WTC11 (cell line): ENCODE data around the gene MTA1. TPM values are rescaled to one million over a fixed set of nuclear protein-coding genes. Genes with fewer than 3 reads are reported as not detected.

Experiments used
- ATAC-seq: fragments of 200-7000 bp; cut with Tn5 transposase; 2 replicates; pipeline ENCODE4 v1.10.0; 2021; ENCODE audit warnings: mild to moderate bottlenecking, moderate library complexity
- CTCF ChIA-PET: fragments of 300-600 bp; sonication (Branson Sonifier 250); formaldehyde crosslinking; loops from one replicate; lab custom pipeline; 2021; ENCODE audit warnings: antibody characterized with exemption; lab: Charles Lee
- POLR2A ChIA-PET: fragments of 350-600 bp; sonication (Branson Sonifier 250); formaldehyde crosslinking; loops from one replicate; lab custom pipeline; 2021; ENCODE audit warnings: antibody characterized with exemption; lab: Charles Lee
- DNase-seq: peaks from one replicate; pipeline ENCODE4 v3.0.0; 2021; ENCODE audit warnings: low spot score
- H3K27ac Mint-ChIP-seq: 2 replicates; pipeline ENCODE4 v1.8.0; 2021; ENCODE audit warnings: mixed read lengths
- H3K27me3 Mint-ChIP-seq: 2 replicates; pipeline ENCODE4 v1.8.0; 2021; ENCODE audit warnings: low read depth, mild to moderate bottlenecking, moderate library complexity, mixed read lengths
- H3K36me3 Mint-ChIP-seq: 2 replicates; pipeline ENCODE4 v1.8.0; 2021; ENCODE audit warnings: mixed read lengths
- H3K4me1 Mint-ChIP-seq: 2 replicates; pipeline ENCODE4 v1.8.0; 2022; ENCODE audit warnings: mixed read lengths
- H3K4me3 Mint-ChIP-seq: 2 replicates; pipeline ENCODE4 v1.8.0; 2021; ENCODE audit warnings: mild to moderate bottlenecking, moderate library complexity, mixed read lengths
- H3K9me3 Mint-ChIP-seq: 2 replicates; pipeline ENCODE4 v1.8.0; 2021; ENCODE audit warnings: mixed read lengths
- CDX4 ChIP-seq: fragments of 250-450 bp; sonication (Bioruptor Pico); IDR thresholded peaks from 2 replicates; pipeline ENCODE4 v1.9.0; 2021; ENCODE audit warnings: moderate library complexity, mild to moderate bottlenecking, inconsistent platforms, borderline replicate concordance
- CREB1 ChIP-seq: sonication (generic); formaldehyde crosslinking; IDR thresholded peaks from 2 replicates; pipeline ENCODE4 v1.8.0; 2023; ENCODE audit warnings: mild to moderate bottlenecking, missing genetic modification reagents
- ELF4 ChIP-seq: sonication (generic); formaldehyde crosslinking; IDR thresholded peaks from 2 replicates; pipeline ENCODE4 v1.8.1; 2022; ENCODE audit warnings: low read depth, mild to moderate bottlenecking, moderate library complexity, missing genetic modification reagents
- ERG ChIP-seq: fragments of 250-450 bp; sonication (Bioruptor Pico); IDR thresholded peaks from 2 replicates; pipeline ENCODE4 v1.8.0; 2021; ENCODE audit warnings: mild to moderate bottlenecking
- FOXK1 ChIP-seq: sonication (generic); formaldehyde crosslinking; IDR thresholded peaks from 2 replicates; pipeline ENCODE4 v1.8.0; 2022; ENCODE audit warnings: mild to moderate bottlenecking, moderate library complexity, missing genetic modification reagents
- KAT7 ChIP-seq: sonication (generic); formaldehyde crosslinking; IDR thresholded peaks from 2 replicates; pipeline ENCODE4 v1.8.1; 2023; ENCODE audit warnings: missing genetic modification reagents, mild to moderate bottlenecking, borderline replicate concordance
- NFYB ChIP-seq: sonication (generic); formaldehyde crosslinking; conservative IDR thresholded peaks from 2 replicates; pipeline ENCODE4 v1.8.0; 2022; ENCODE audit warnings: low read depth, missing genetic modification reagents
- RELA ChIP-seq: sonication (generic); formaldehyde crosslinking; IDR thresholded peaks from 2 replicates; pipeline ENCODE4 v1.8.1; 2022; ENCODE audit warnings: missing genetic modification reagents, mild to moderate bottlenecking, borderline replicate concordance
- SMAD3 ChIP-seq: sonication (generic); formaldehyde crosslinking; IDR thresholded peaks from 2 replicates; pipeline ENCODE4 v1.8.0; 2022; ENCODE audit warnings: missing genetic modification reagents, mild to moderate bottlenecking, borderline replicate concordance
- SMAD4 ChIP-seq: sonication (generic); formaldehyde crosslinking; IDR thresholded peaks from 2 replicates; pipeline ENCODE4 v1.8.0; 2022; ENCODE audit warnings: mild to moderate bottlenecking, missing genetic modification reagents
- SP1 ChIP-seq: sonication (generic); formaldehyde crosslinking; conservative IDR thresholded peaks from 2 replicates; pipeline ENCODE4 v1.8.1; 2022; ENCODE audit warnings: missing genetic modification reagents
- TCF7 ChIP-seq: sonication (generic); formaldehyde crosslinking; IDR thresholded peaks from 2 replicates; pipeline ENCODE4 v1.8.0; 2022; ENCODE audit warnings: mild to moderate bottlenecking, low read depth, missing genetic modification reagents, moderate library complexity
- ZBTB21 ChIP-seq: sonication (generic); formaldehyde crosslinking; IDR thresholded peaks from 2 replicates; pipeline ENCODE4 v1.8.1; 2023; ENCODE audit warnings: mild to moderate bottlenecking, missing genetic modification reagents, borderline replicate concordance
- ZNF121 ChIP-seq: sonication (generic); formaldehyde crosslinking; IDR thresholded peaks from 2 replicates; pipeline ENCODE4 v1.8.0; 2023; ENCODE audit warnings: missing genetic modification reagents
- ZNF232 ChIP-seq: sonication (generic); formaldehyde crosslinking; IDR thresholded peaks from 2 replicates; pipeline ENCODE4 v1.8.0; 2022; ENCODE audit warnings: mild to moderate bottlenecking, missing genetic modification reagents
- ZNF416 ChIP-seq: fragments of 250-450 bp; sonication (Bioruptor Pico); IDR thresholded peaks from 2 replicates; pipeline ENCODE4 v1.9.0; 2021; ENCODE audit warnings: mild to moderate bottlenecking, inconsistent platforms
- ZNF425 ChIP-seq: fragments of 250-450 bp; sonication (Bioruptor Pico); conservative IDR thresholded peaks from 2 replicates; pipeline ENCODE4 v1.9.0; 2021; ENCODE audit warnings: mild to moderate bottlenecking
- total RNA-seq: library from RNA; stranded (reverse); gene quantifications from 3 replicates; pipeline ENCODE4 v1.2.3, GENCODE V29; 2021
- TF ChIP-seq, protein P1 (sequence below): sonication (generic); formaldehyde crosslinking; IDR thresholded peaks from 2 replicates; pipeline ENCODE4 v1.8.0; 2022; ENCODE audit warnings: mild to moderate bottlenecking, missing genetic modification reagents
- TF ChIP-seq, protein P2 (sequence below): sonication (generic); formaldehyde crosslinking; IDR thresholded peaks from 2 replicates; pipeline ENCODE4 v1.8.0; 2022; ENCODE audit warnings: missing genetic modification reagents

MTA1 gene
- total RNA-seq, 1 experiment from 2014 or later: 279 TPM

DNA sequence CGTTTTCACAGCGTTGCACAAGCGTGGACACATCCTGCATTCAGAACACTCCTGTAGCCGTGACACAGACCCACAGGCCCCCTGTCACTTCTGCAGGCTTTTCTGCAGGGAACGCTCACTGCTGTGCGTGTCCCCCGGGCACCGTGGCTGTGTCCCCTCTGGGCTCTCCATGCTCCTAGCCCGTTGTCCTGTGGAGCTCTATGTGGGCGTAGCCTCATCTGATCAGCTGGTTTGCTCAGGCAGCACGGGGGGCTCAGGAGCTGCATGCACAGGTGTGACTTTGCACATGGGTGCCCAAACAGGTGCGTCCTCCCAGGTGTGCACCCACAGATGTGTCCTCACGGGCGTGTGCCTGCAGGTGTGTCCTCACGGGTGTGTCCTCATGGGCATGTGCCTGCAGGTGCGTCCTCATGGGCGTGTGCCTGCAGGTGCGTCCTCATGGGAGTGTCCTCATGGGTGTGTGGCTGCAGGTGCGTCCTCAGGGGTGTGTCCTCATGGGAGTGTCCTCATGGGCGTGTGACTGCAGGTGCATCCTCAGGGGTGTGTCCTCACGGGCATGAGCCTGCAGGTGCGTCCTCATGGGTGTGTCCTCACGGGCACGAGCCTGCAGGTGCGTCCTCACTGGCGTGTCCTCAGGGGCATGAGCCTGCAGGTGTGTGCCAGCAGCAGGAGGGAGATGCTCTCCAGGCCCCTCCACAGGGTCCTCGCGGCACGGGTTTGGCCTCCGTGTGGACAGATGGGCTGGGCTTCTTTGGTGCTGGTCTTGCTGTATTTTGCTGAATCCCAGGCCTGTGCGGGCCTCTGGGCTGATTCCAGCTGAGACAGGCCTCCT is 17.5 kb downstream of the MTA1 start:
- no peaks in the 10 kb centered on the region for H3K9me3 Mint-ChIP-seq
- ATAC-seq: no peak
- H3K36me3 Mint-ChIP-seq: peaks cover 7% of the 10 kb centered on the region
- ChIA-PET CTCF (interaction anchor here (1.0 to 1.4 kb wide), 2 partner anchors 11 to 66 kb away, joined by 3 to 6 read pairs; no protein-coding TSS in a partner anchor), POLR2A (no interaction called here)
- no peak overlapping the region for H3K4me3 Mint-ChIP-seq
- TF ChIP-seq RELA: no peak
- TF ChIP-seq SMAD4: no peak
- no peak for TF ChIP-seq CDX4
- no peak for TF ChIP-seq ELF4 (CRISPR knock-in tag)
- TF ChIP-seq NFYB (CRISPR knock-in tag): no peak
- TF ChIP-seq, protein P1, sequence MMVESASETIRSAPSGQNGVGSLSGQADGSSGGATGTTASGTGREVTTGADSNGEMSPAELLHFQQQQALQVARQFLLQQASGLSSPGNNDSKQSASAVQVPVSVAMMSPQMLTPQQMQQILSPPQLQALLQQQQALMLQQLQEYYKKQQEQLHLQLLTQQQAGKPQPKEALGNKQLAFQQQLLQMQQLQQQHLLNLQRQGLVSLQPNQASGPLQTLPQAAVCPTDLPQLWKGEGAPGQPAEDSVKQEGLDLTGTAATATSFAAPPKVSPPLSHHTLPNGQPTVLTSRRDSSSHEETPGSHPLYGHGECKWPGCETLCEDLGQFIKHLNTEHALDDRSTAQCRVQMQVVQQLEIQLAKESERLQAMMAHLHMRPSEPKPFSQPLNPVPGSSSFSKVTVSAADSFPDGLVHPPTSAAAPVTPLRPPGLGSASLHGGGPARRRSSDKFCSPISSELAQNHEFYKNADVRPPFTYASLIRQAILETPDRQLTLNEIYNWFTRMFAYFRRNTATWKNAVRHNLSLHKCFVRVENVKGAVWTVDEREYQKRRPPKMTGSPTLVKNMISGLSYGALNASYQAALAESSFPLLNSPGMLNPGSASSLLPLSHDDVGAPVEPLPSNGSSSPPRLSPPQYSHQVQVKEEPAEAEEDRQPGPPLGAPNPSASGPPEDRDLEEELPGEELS (CRISPR knock-in tag): no peak
- no peak for TF ChIP-seq KAT7 (CRISPR knock-in tag)
- TF ChIP-seq TCF7 (CRISPR knock-in tag): no peak
- no peak for TF ChIP-seq ZNF416 (CRISPR knock-in tag)
- TF ChIP-seq SP1 (CRISPR knock-in tag): no peak
- TF ChIP-seq ERG (CRISPR knock-in tag): no peak
- TF ChIP-seq SMAD3 (CRISPR knock-in tag): no peak
- no peak for TF ChIP-seq CREB1 (CRISPR knock-in tag)
- no peak for TF ChIP-seq ZBTB21
- TF ChIP-seq FOXK1 (CRISPR knock-in tag): no peak
- no peak for TF ChIP-seq ZNF121 (CRISPR knock-in tag)
- TF ChIP-seq ZNF232 (CRISPR knock-in tag): no peak
- TF ChIP-seq, protein P2, sequence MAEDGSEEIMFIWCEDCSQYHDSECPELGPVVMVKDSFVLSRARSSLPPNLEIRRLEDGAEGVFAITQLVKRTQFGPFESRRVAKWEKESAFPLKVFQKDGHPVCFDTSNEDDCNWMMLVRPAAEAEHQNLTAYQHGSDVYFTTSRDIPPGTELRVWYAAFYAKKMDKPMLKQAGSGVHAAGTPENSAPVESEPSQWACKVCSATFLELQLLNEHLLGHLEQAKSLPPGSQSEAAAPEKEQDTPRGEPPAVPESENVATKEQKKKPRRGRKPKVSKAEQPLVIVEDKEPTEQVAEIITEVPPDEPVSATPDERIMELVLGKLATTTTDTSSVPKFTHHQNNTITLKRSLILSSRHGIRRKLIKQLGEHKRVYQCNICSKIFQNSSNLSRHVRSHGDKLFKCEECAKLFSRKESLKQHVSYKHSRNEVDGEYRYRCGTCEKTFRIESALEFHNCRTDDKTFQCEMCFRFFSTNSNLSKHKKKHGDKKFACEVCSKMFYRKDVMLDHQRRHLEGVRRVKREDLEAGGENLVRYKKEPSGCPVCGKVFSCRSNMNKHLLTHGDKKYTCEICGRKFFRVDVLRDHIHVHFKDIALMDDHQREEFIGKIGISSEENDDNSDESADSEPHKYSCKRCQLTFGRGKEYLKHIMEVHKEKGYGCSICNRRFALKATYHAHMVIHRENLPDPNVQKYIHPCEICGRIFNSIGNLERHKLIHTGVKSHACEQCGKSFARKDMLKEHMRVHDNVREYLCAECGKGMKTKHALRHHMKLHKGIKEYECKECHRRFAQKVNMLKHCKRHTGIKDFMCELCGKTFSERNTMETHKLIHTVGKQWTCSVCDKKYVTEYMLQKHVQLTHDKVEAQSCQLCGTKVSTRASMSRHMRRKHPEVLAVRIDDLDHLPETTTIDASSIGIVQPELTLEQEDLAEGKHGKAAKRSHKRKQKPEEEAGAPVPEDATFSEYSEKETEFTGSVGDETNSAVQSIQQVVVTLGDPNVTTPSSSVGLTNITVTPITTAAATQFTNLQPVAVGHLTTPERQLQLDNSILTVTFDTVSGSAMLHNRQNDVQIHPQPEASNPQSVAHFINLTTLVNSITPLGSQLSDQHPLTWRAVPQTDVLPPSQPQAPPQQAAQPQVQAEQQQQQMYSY (CRISPR knock-in tag): no peak
- TF ChIP-seq ZNF425 (CRISPR knock-in tag): no peak
- no peak overlapping the region for H3K27ac Mint-ChIP-seq
- peaks cover 14% of the 10 kb centered on the region for H3K4me1 Mint-ChIP-seq
- DNase-seq: no peak
- no peaks in the 10 kb centered on the region for H3K27me3 Mint-ChIP-seq
